Measurements from ENCODE around the gene RABAC1.

DNA sequence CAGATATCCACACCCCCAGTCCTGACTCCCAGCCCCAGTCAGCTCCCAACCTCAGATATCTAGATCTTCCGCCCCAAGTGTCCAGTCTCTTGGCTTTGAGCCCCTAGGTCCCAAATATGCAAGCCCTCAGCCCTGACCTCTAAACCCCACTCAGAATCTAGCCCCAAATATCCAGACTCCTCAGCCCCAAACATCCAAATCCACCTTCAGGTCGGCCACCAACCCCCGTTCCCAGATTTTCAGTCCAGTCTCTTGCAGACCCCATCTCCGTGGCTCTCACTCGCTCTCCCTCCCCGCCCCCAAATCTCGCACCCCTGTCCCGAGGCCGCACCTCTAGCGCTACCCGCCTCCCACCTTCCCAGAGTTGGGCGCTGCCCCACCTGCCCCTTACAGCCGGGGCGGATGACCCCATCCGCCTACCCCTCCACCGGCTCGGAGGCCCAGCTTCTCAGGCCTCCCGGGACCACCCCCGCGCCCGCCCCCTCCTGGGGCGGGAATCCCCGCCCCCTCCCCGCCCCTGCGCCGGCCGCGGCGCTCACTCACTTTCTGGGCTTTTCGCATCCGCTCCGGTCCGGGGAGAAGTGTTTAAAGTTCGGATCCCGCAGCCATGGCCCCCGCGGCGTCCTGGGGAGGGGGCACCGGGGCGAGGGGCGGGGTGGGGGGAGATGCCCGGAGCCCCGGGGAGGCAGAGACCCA is 31.5 kb downstream of the RABAC1 start:
- TF ChIP-seq NFIC (IDR thresholded peaks at IDR 0.05; ENCODE audit: low read depth, low read length) (no peak), POLR2A (IDR thresholded peaks at IDR 0.05; ENCODE audit: low read depth, low read length) (no peak), TCF12 (IDR thresholded peaks at IDR 0.05; ENCODE audit: low read depth, low read length) (no peak), EZH2 (IDR thresholded peaks at IDR 0.05; ENCODE audit: borderline replicate concordance, control insufficient read depth, low read depth, low read length) (no peak)
- TF ChIP-seq, protein P1, sequence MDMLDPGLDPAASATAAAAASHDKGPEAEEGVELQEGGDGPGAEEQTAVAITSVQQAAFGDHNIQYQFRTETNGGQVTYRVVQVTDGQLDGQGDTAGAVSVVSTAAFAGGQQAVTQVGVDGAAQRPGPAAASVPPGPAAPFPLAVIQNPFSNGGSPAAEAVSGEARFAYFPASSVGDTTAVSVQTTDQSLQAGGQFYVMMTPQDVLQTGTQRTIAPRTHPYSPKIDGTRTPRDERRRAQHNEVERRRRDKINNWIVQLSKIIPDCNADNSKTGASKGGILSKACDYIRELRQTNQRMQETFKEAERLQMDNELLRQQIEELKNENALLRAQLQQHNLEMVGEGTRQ (IDR thresholded peaks at IDR 0.05; ENCODE audit: borderline replicate concordance, low read depth, low read length): no peak
- TF ChIP-seq, protein P2, sequence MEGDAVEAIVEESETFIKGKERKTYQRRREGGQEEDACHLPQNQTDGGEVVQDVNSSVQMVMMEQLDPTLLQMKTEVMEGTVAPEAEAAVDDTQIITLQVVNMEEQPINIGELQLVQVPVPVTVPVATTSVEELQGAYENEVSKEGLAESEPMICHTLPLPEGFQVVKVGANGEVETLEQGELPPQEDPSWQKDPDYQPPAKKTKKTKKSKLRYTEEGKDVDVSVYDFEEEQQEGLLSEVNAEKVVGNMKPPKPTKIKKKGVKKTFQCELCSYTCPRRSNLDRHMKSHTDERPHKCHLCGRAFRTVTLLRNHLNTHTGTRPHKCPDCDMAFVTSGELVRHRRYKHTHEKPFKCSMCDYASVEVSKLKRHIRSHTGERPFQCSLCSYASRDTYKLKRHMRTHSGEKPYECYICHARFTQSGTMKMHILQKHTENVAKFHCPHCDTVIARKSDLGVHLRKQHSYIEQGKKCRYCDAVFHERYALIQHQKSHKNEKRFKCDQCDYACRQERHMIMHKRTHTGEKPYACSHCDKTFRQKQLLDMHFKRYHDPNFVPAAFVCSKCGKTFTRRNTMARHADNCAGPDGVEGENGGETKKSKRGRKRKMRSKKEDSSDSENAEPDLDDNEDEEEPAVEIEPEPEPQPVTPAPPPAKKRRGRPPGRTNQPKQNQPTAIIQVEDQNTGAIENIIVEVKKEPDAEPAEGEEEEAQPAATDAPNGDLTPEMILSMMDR (IDR thresholded peaks at IDR 0.05 in 2 of 3, conservative IDR thresholded peaks at IDR 0.05 in 1 of 3; ENCODE audit: control insufficient read depth in 2 of 3, extremely low read depth in 1 of 3, insufficient read depth in 1 of 3, low read depth in 3 of 3, low read length in 3 of 3): no peak
